DND-41 (cell line): ENCODE measurements around the gene PRAC2.

Experiments
- CTCF ChIP-seq: IDR thresholded peaks from 2 replicates; pipeline ENCODE4 v1.5.1; 2012; ENCODE audit warnings: borderline replicate concordance, low read length, moderate library complexity, mild to moderate bottlenecking; ENCODE audit not compliant: poor library complexity, severe bottlenecking; ENCODE audit errors: extremely low read depth
- EZH2 ChIP-seq: IDR thresholded peaks from 3 replicates; pipeline ENCODE4 v1.6.1; 2012; ENCODE audit warnings: borderline replicate concordance, low read depth, mild to moderate bottlenecking, moderate library complexity, low read length, inconsistent platforms; ENCODE audit not compliant: severe bottlenecking

- TF ChIP-seq CTCF = no peak
- TF ChIP-seq EZH2 = no peak
Observed at GRCh38 chr17:48769009-48769675, 46.2 kb downstream of the PRAC2 start.
